B cell (primary cell): ENCODE results near the gene GPLD1.

Source experiments
- EZH2 ChIP-seq: IDR thresholded peaks from 2 replicates; pipeline ENCODE4 v1.6.1; 2012; ENCODE audit warnings: borderline replicate concordance, low read depth, mild to moderate bottlenecking, moderate library complexity, low read length; ENCODE audit not compliant: insufficient read depth, poor library complexity, severe bottlenecking
- TF ChIP-seq, protein P1 (sequence below): fragments of 200-600 bp; IDR thresholded peaks from one replicate; pipeline ENCODE4 v1.8.0; 2022; ENCODE audit warnings: antibody characterized with exemption, mild to moderate bottlenecking

DNA sequence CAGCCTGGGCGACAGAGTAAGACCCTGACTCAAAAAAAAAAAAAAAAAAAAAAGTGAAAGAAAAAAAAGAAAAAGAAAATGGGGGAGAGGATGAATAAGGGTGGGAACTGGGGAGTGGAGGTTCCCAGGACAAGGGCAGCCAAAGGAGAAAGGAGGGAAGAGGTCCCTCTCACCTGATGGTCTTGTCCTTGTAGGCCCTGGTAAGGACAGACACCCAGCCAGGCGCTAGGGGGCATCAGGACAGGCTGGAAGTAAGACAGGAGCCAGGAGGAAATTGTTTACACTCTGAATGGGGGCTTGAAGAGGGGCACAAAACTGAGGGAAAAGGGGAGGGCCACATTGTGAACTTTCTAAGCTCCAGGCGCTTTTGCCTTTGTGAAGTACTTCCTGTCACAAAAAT lies 3.1 kb upstream of the GPLD1 start:
- TF ChIP-seq, protein P1, sequence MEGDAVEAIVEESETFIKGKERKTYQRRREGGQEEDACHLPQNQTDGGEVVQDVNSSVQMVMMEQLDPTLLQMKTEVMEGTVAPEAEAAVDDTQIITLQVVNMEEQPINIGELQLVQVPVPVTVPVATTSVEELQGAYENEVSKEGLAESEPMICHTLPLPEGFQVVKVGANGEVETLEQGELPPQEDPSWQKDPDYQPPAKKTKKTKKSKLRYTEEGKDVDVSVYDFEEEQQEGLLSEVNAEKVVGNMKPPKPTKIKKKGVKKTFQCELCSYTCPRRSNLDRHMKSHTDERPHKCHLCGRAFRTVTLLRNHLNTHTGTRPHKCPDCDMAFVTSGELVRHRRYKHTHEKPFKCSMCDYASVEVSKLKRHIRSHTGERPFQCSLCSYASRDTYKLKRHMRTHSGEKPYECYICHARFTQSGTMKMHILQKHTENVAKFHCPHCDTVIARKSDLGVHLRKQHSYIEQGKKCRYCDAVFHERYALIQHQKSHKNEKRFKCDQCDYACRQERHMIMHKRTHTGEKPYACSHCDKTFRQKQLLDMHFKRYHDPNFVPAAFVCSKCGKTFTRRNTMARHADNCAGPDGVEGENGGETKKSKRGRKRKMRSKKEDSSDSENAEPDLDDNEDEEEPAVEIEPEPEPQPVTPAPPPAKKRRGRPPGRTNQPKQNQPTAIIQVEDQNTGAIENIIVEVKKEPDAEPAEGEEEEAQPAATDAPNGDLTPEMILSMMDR: peak; percentile 9
- TF ChIP-seq EZH2: no peak
